Right lobe of liver (tissue), 6 donors: ENCODE measurements around the gene IGF1R. TPM values are rescaled to one million over a fixed set of nuclear protein-coding genes. Genes with fewer than 3 reads are reported as not detected.
A peak's percentile ranks its signal among the peaks of the same experiment; 100 is the strongest.

Source experiments
- ATAC-seq, 4 donors: fragments of 200-7000 bp; cut with Tn5 transposase; one replicate each; pipeline ENCODE4 v1.9.1; 2020; ENCODE audit warnings: mild to moderate bottlenecking in 4 of 4, moderate library complexity in 4 of 4
- DNase-seq, 3 donors: peaks; one replicate each; pipeline ENCODE4 v3.0.0-alpha.2; 2020
- H3K27ac ChIP-seq, 3 donors: fragments of 200-600 bp; one replicate each; pipeline ENCODE4 v1.8.0; 2022
- H3K27me3 ChIP-seq, 2 donors: fragments of 200-600 bp; one replicate each; pipeline ENCODE4 v1.8.0; 2022
- H3K36me3 ChIP-seq, 4 donors: fragments of 200-600 bp; sonication (generic) in 1 of 4; one replicate each; pipeline versions ENCODE4 v1.5.1 to v1.8.0; 2017 to 2022; ENCODE audit warnings: control low read depth in 1 of 4
- H3K4me1 ChIP-seq, 4 donors: fragments of 200-600 bp; sonication (generic) in 1 of 4; one replicate each; pipeline versions ENCODE4 v1.5.1 to v1.8.0; 2017 to 2022; ENCODE audit warnings: control low read depth in 1 of 4
- H3K4me3 ChIP-seq, 3 donors: fragments of 200-600 bp; one replicate each; pipeline ENCODE4 v1.8.0; 2022
- H3K9me3 ChIP-seq, 4 donors: fragments of 200-600 bp; sonication (generic) in 1 of 4; one replicate each; pipeline versions ENCODE4 v1.5.1 to v1.8.0; 2017 to 2022; ENCODE audit warnings: control low read depth in 1 of 4
- CTCF ChIP-seq, 4 donors: fragments of 200-600 bp in 3 of 4; fragments of 450-650 bp in 1 of 4; IDR thresholded peaks; one replicate each; pipeline versions ENCODE4 v1.5.1 to v1.8.0; 2016 to 2022; ENCODE audit warnings: antibody characterized with exemption in 4 of 4, mild to moderate bottlenecking in 2 of 4
- POLR2A ChIP-seq: fragments of 450-650 bp; IDR thresholded peaks from one replicate; pipeline ENCODE4 v1.6.1; 2017; ENCODE audit warnings: antibody characterized with exemption, mild to moderate bottlenecking
- WGBS: methylation state at CpG from one replicate; pipeline ENCODE4 v1.1.6; 2018; ENCODE audit warnings: low coverage, low lambda C conversion rate; ENCODE audit not compliant: insufficient coverage; ENCODE audit errors: missing lambda C conversion rate; 5-methylcytosine and 5-hydroxymethylcytosine counted together
- intact Hi-C, 2 donors: fragments of 100-400 bp; cut with DNase I; formaldehyde crosslinking; loops; one replicate each; pipeline versions ENCODE4 v1.11.2 to v1.14.1; 2022
- total RNA-seq, 6 experiments: library from RNA; depleted of rRNA in 2 of 6; stranded (reverse); fragments of >200 nt in 2 of 6; fragmentation: NEBNext Ultra II Directional in 3 of 6; extraction: Animal tissue kit (Norgen Biotek cat#: 25700) in 3 of 6; gene quantifications; one replicate each; pipeline versions ENCODE4 v1.1.0 to v1.2.4, GENCODE V29; 2016 to 2023
- donor health status: DM: no; HTN: yes; CAD: no.
- donor health status: DM: no; HTN: no; CAD: no.
- donor health status: DM: no; HTN: no; CAD: no.
- donor health status: DM: no; HTN: yes; CAD: no.
- donor health status: DM: no; HTN: yes; CAD: no.

Gene IGF1R
- total RNA-seq, 6 experiments from 2014 or later, result 2.5 to 5.3 (median 3.8) TPM

- Histone ChIP-seq H3K27me3 (no peaks in the 10 kb centered on the region), H3K36me3 (no peaks in the 10 kb centered on the region), H3K9me3 (no peaks in the 10 kb centered on the region), H3K27ac (no peak overlapping the region), H3K4me3 (no peak overlapping the region), H3K4me1 (no peaks in the 10 kb centered on the region)
- TF ChIP-seq POLR2A (no peak), CTCF (IDR thresholded peaks at IDR 0.05) (no peak)
- ATAC-seq, result no peak
- intact Hi-C loops, result no loop called here
- WGBS, result 60% methylated on average over 10 of the region's 10 CpGs
- DNase-seq, result no peak
These were observed 253.2 kb downstream of the IGF1R start for GRCh38 chr15:98901434-98902072.

GRCh38 chr15:98902931-98903330 is 254.6 kb downstream of the IGF1R start:
- no peak overlapping the region for H3K27ac ChIP-seq
- WGBS, result 72% methylated on average over 4 of the region's 4 CpGs

GRCh38 chr15:98903377-98904018 is 255.2 kb downstream of the IGF1R start:
- intact Hi-C loops, result no loop called here
- Histone ChIP-seq H3K9me3 (no peaks in the 10 kb centered on the region), H3K27ac (no peak overlapping the region), H3K27me3 (no peaks in the 10 kb centered on the region), H3K36me3 (no peaks in the 10 kb centered on the region), H3K4me3 (no peak overlapping the region), H3K4me1 (no peaks in the 10 kb centered on the region)
- 69% methylated on average over 9 of the region's 9 CpGs for WGBS
- DNase-seq (no peak), ATAC-seq (no peak)
- no peak for TF ChIP-seq POLR2A
- no peak for TF ChIP-seq CTCF (IDR thresholded peaks at IDR 0.05)

More at GRCh38 chr15:98902931-98903330, 254.6 kb downstream of the IGF1R start:
- no peak for TF ChIP-seq CTCF (IDR thresholded peaks at IDR 0.05)
- no peak for TF ChIP-seq POLR2A
- no peaks in the 10 kb centered on the region for H3K27me3 ChIP-seq
- no peak overlapping the region for H3K4me3 ChIP-seq
- DNase-seq, result no peak
- intact Hi-C loops, result no loop called here
- H3K36me3 ChIP-seq, result no peaks in the 10 kb centered on the region
- no peaks in the 10 kb centered on the region for H3K4me1 ChIP-seq
- no peak for ATAC-seq
- H3K9me3 ChIP-seq, result no peaks in the 10 kb centered on the region

GRCh38 chr15:98904544-98904943 is 256.2 kb downstream of the IGF1R start:
- Histone ChIP-seq H3K9me3 (no peaks in the 10 kb centered on the region), H3K27ac (no peak overlapping the region), H3K4me3 (no peak overlapping the region), H3K36me3 (no peaks in the 10 kb centered on the region), H3K4me1 (no peaks in the 10 kb centered on the region), H3K27me3 (no peaks in the 10 kb centered on the region)
- ATAC-seq (peak; percentile 44 to 71 (median 56)), DNase-seq (no peak)
- intact Hi-C loops, result no loop called here
- WGBS, result 21% methylated on average over 4 of the region's 4 CpGs
- TF ChIP-seq CTCF (IDR thresholded peaks at IDR 0.05) (peak; percentile 8 to 43 (median 36)), POLR2A (no peak)
